GM23248 (cell line): ENCODE results near the gene PTPN1.

Experiments used
- EZH2 ChIP-seq: fragments of 200-600 bp; sonication (generic); IDR thresholded peaks from 2 replicates; pipeline ENCODE4 v1.6.1; 2018; ENCODE audit warnings: antibody characterized with exemption, mild to moderate bottlenecking; ENCODE audit not compliant: insufficient read depth, poor library complexity, severe bottlenecking
- EZH2phosphoT487 ChIP-seq: fragments of 200-600 bp; sonication (generic); IDR thresholded peaks from 2 replicates; pipeline ENCODE4 v1.6.1; 2018; ENCODE audit warnings: antibody characterized with exemption, moderate library complexity, mild to moderate bottlenecking, low read depth; ENCODE audit not compliant: insufficient read depth

DNA sequence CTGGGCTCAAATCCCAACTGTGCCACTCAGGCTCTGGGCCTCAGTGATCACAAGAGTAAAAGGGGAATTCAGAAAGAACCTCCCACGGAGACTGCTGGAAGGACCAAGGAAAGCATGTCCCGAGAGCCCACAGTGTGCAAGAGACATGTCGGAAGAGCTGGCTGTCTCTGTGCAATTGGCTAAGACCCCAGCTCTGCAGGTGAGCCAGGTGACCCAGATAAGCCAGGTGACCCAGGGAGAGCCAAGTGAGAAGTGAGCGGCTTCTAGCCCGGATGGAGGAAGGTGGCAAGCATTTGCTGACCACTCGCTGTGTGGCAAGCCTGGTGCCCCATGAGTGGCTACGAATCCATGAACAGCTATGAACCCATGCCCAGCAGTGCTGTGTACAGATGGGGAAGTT, 122.1 kb downstream of the PTPN1 start:
- TF ChIP-seq EZH2 = no peak
- no peak for TF ChIP-seq EZH2phosphoT487
